ENCODE data around the gene SLC37A2. TPM values are rescaled to one million over a fixed set of nuclear protein-coding genes. Genes with fewer than 3 reads are reported as not detected.

Gene SLC37A2
- polyA plus RNA-seq, 1 donor (not counting 4 experiments of a cell fraction or from before 2014, with no cell fraction given), result 21.0 TPM

DNA sequence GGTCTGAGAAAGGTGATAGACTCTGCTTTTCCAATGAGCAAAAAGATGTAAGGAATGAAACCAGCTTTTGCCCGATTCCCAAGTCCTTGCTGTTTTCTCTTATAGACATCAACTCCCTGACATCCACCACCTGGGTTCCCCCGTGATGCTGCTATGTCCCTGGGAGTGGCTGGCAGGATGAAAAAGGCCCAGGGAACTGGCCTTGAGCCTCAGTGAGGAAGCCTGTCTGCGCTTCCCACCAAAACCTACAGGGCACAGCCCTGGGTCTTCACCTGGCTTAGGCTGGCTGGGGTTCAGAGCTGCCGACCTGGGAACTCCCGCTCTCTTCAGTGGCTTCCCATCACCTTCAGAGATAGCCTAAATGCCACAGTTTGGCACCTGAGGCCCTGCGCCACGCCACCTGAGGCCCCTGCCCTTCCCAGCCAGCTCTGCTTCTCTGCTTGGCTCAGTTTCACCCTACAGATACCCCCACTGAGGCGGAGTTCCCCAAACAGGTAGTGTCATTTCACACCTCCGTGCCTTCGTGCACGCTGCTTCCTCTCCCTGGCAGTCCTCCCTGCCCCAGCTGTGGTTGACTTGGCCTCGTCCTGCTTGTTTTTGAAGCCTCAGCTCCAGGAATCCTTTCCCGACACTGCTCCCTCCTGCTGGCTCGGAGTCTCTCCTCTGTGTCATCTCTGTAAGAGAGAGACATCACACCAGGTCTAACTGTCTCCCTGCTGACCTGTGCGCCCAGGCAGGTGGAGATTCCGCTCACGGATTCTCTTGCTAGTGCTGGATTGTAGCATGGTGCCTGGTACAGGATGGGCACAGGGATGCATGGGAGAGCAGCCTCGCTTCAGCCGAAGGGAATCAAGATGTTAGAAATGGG, 10.7 kb downstream of the SLC37A2 start:
- TF ChIP-seq, protein P1, sequence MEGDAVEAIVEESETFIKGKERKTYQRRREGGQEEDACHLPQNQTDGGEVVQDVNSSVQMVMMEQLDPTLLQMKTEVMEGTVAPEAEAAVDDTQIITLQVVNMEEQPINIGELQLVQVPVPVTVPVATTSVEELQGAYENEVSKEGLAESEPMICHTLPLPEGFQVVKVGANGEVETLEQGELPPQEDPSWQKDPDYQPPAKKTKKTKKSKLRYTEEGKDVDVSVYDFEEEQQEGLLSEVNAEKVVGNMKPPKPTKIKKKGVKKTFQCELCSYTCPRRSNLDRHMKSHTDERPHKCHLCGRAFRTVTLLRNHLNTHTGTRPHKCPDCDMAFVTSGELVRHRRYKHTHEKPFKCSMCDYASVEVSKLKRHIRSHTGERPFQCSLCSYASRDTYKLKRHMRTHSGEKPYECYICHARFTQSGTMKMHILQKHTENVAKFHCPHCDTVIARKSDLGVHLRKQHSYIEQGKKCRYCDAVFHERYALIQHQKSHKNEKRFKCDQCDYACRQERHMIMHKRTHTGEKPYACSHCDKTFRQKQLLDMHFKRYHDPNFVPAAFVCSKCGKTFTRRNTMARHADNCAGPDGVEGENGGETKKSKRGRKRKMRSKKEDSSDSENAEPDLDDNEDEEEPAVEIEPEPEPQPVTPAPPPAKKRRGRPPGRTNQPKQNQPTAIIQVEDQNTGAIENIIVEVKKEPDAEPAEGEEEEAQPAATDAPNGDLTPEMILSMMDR (optimal IDR thresholded peaks at IDR 0.05 in 1 of 3, IDR thresholded peaks at IDR 0.05 in 1 of 3, conservative IDR thresholded peaks at IDR 0.05 in 1 of 3; ENCODE audit: extremely low read depth in 1 of 3, insufficient read depth in 2 of 3, low read length in 3 of 3), result no peak
- TF ChIP-seq EZH2 (IDR thresholded peaks at IDR 0.05; ENCODE audit: low read length), result no peak
- dilution Hi-C loops (cut with MboI; ENCODE audit: extremely low pct_ligation_motif_present, low sequenced_read_pairs), result no loop called here
- Histone ChIP-seq H3K4me1 (ENCODE audit: control insufficient read depth, extremely low read depth, insufficient read depth, low read length) (peaks cover 35% of the 10 kb centered on the region), H3K4me3 (ENCODE audit: control insufficient read depth in 2 of 3, extremely low read depth in 1 of 3, insufficient read depth in 2 of 3, low read depth in 1 of 3, low read length in 3 of 3) (no peak overlapping the region), H4K20me1 (ENCODE audit: control insufficient read depth, extremely low read depth, insufficient read depth, low read length) (no peaks in the 10 kb centered on the region), H3K9ac (ENCODE audit: control insufficient read depth, extremely low read depth, insufficient read depth, low read length) (no peak overlapping the region), H3K9me3 (ENCODE audit: control insufficient read depth, low read depth, low read length) (no peaks in the 10 kb centered on the region), H2AFZ (ENCODE audit: control insufficient read depth, low read length) (no peak overlapping the region), H3K9me1 (ENCODE audit: control insufficient read depth, extremely low read depth, insufficient read depth, low read length) (no peaks in the 10 kb centered on the region), H3K27me3 (ENCODE audit: control insufficient read depth, extremely low read depth, insufficient read depth, low read length) (no peaks in the 10 kb centered on the region), H3K27ac (ENCODE audit: control insufficient read depth, insufficient read depth, low read length) (no peak overlapping the region), H3K36me3 (ENCODE audit: control insufficient read depth in 2 of 2, extremely low read depth in 1 of 2, insufficient read depth in 2 of 2, low read length in 2 of 2) (no peaks in the 10 kb centered on the region), H3K79me2 (ENCODE audit: control insufficient read depth, insufficient read depth, low read length) (no peaks in the 10 kb centered on the region), H3K4me2 (ENCODE audit: control insufficient read depth, extremely low read depth, insufficient read depth, low read depth, low read length) (no peak overlapping the region)
- FAIRE-seq (no peak), DNase-seq (ENCODE audit: low read depth, low spot score) (no peak)

DNA sequence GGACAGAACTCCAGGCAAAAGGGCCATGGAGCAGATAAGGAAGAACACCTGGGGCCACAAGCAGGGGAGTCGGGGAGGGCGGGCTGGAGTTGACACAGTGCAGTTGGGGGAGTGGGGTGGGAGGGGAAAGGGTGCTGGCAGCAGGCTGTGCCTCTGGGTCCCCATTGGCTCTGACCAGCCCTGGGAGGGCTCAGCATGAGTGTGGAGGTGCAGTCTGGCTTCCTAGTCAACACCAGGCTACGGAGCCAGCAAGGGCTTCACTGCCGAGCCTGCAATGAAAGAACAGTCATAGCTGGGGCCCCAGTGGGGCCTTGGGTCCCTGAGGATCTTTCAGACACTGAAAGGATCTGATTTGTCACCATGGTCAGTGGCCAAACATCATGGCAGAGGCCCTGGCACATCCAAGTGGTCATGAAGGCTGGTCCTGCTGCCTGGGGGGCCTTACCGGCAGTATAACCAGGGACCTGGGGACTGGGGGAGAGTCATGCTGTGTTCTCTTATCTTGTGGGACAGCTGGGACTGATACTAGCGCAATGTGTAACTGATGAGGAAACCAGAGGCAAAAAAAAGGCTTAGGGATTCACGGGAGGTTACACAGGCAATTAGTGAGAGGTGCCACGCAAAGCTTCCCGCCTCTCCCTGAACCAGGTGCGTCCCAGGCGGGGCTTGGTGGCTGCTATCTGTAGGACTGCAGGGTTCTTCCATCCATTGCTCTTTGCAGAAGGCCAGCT, 11.6 kb downstream of the SLC37A2 start:
- TF ChIP-seq, protein P1 (optimal IDR thresholded peaks at IDR 0.05 in 1 of 3, IDR thresholded peaks at IDR 0.05 in 1 of 3, conservative IDR thresholded peaks at IDR 0.05 in 1 of 3; ENCODE audit: extremely low read depth in 1 of 3, insufficient read depth in 2 of 3, low read length in 3 of 3), result no peak
- no peak for TF ChIP-seq EZH2 (IDR thresholded peaks at IDR 0.05; ENCODE audit: low read length)
- Histone ChIP-seq H3K4me2 (ENCODE audit: control insufficient read depth, extremely low read depth, insufficient read depth, low read depth, low read length) (no peak overlapping the region), H4K20me1 (ENCODE audit: control insufficient read depth, extremely low read depth, insufficient read depth, low read length) (no peaks in the 10 kb centered on the region), H3K9ac (ENCODE audit: control insufficient read depth, extremely low read depth, insufficient read depth, low read length) (no peak overlapping the region), H3K27ac (ENCODE audit: control insufficient read depth, insufficient read depth, low read length) (no peak overlapping the region), H3K9me1 (ENCODE audit: control insufficient read depth, extremely low read depth, insufficient read depth, low read length) (no peaks in the 10 kb centered on the region), H3K27me3 (ENCODE audit: control insufficient read depth, extremely low read depth, insufficient read depth, low read length) (no peaks in the 10 kb centered on the region), H3K9me3 (ENCODE audit: control insufficient read depth, low read depth, low read length) (no peaks in the 10 kb centered on the region), H3K4me3 (ENCODE audit: control insufficient read depth in 2 of 3, extremely low read depth in 1 of 3, insufficient read depth in 2 of 3, low read depth in 1 of 3, low read length in 3 of 3) (no peak overlapping the region), H3K79me2 (ENCODE audit: control insufficient read depth, insufficient read depth, low read length) (no peaks in the 10 kb centered on the region), H2AFZ (ENCODE audit: control insufficient read depth, low read length) (no peak overlapping the region), H3K4me1 (ENCODE audit: control insufficient read depth, extremely low read depth, insufficient read depth, low read length) (peaks cover 33% of the 10 kb centered on the region), H3K36me3 (ENCODE audit: control insufficient read depth in 2 of 2, extremely low read depth in 1 of 2, insufficient read depth in 2 of 2, low read length in 2 of 2) (no peaks in the 10 kb centered on the region)
- dilution Hi-C loops (cut with MboI; ENCODE audit: extremely low pct_ligation_motif_present, low sequenced_read_pairs), result no loop called here
- FAIRE-seq (peak; percentile 39), DNase-seq (ENCODE audit: low read depth, low spot score) (no peak)

Data from keratinocyte (primary cell).